ENCODE measurements around the gene GID8.

GID8 gene

GRCh38 chr20:62942456-62942855 lies 4.5 kb downstream of the GID8 start:
- Mint-ChIP-seq H3K9me3 (no peaks in the 10 kb centered on the region), H3K27me3 (no peaks in the 10 kb centered on the region), H3K4me3 (no peak overlapping the region), H3K27ac (peak overlapping the region; percentile 81 to 93), H3K4me1 (peaks cover 43% of the 10 kb centered on the region)
- ATAC-seq (no peak), DNase-seq (no peak)

DNA sequence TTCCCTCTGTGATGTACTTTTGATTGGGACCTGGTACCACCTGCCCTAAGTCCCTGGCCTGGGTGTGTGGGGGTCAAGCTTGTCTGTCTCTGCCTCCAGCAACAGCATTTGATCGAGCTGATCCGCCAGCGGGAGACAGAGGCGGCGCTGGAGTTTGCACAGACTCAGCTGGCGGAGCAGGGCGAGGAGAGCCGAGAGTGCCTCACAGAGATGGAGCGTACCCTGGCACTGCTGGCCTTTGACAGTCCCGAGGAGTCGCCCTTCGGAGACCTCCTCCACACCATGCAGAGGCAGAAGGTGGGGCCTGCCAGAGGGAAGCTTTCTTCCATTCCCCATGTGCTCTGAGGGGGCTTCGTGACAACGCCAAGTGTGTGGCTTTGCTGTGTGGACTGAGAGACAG lies 5.4 kb downstream of the GID8 start:
- Mint-ChIP-seq H3K9me3 (no peaks in the 10 kb centered on the region), H3K4me3 (no peak overlapping the region), H3K27ac (peak overlapping the region in 1 of 2 donors; percentile 42), H3K27me3 (no peaks in the 10 kb centered on the region), H3K4me1 (peaks cover 42% of the 10 kb centered on the region)
- no peak for ATAC-seq
- no peak for DNase-seq

GRCh38 chr20:62944184-62944583 lies 6.2 kb downstream of the GID8 start:
- peak overlapping the region in 1 of 2 donors; percentile 8 for H3K27ac Mint-ChIP-seq

DNA sequence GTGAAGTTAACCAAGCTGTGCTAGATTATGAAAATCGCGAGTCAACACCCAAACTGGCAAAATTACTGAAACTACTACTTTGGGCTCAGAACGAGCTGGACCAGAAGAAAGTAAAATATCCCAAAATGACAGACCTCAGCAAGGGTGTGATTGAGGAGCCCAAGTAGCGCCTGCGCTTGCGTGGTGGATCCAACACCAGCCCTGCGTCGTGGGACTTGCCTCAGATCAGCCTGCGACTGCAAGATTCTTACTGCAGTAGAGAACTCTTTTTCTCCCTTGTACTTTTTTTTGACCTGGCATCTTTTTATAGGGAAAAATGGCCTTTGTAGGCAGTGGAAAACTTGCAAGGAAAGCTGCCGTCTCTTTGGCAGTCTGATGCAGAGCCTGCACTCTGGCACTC lies 6.8 kb downstream of the GID8 start:
- H3K4me1 Mint-ChIP-seq = peaks cover 28% of the 10 kb centered on the region
- no peak overlapping the region for H3K27ac Mint-ChIP-seq
- peaks cover 0 to 3% of the 10 kb centered on the region in 2 donors for H3K9me3 Mint-ChIP-seq
- DNase-seq (no peak), ATAC-seq (no peak)
- no peak overlapping the region for H3K4me3 Mint-ChIP-seq
- H3K27me3 Mint-ChIP-seq = no peaks in the 10 kb centered on the region

More at GRCh38 chr20:62944184-62944583, 6.2 kb downstream of the GID8 start:
- no peak for DNase-seq
- ATAC-seq = no peak
- Mint-ChIP-seq H3K4me1 (peaks cover 34% of the 10 kb centered on the region), H3K9me3 (no peaks in the 10 kb centered on the region), H3K4me3 (no peak overlapping the region), H3K27me3 (no peaks in the 10 kb centered on the region)

- Mint-ChIP-seq H3K9me3 (peaks cover 0 to 5% of the 10 kb centered on the region in 2 donors), H3K27me3 (no peaks in the 10 kb centered on the region), H3K4me3 (no peak overlapping the region), H3K4me1 (peaks cover 17% of the 10 kb centered on the region), H3K27ac (no peak overlapping the region)
- DNase-seq (no peak), ATAC-seq (no peak)
These were observed 7.9 kb downstream of the GID8 start for GRCh38 chr20:62945771-62946339.

- Mint-ChIP-seq H3K9me3 (peaks cover 0 to 5% of the 10 kb centered on the region in 2 donors), H3K27ac (no peak overlapping the region), H3K4me3 (no peak overlapping the region), H3K27me3 (no peaks in the 10 kb centered on the region), H3K4me1 (peaks cover 16% of the 10 kb centered on the region)
- ATAC-seq (no peak), DNase-seq (no peak)
These were observed 9.0 kb downstream of the GID8 start for GRCh38 chr20:62946918-62947317.

DNA sequence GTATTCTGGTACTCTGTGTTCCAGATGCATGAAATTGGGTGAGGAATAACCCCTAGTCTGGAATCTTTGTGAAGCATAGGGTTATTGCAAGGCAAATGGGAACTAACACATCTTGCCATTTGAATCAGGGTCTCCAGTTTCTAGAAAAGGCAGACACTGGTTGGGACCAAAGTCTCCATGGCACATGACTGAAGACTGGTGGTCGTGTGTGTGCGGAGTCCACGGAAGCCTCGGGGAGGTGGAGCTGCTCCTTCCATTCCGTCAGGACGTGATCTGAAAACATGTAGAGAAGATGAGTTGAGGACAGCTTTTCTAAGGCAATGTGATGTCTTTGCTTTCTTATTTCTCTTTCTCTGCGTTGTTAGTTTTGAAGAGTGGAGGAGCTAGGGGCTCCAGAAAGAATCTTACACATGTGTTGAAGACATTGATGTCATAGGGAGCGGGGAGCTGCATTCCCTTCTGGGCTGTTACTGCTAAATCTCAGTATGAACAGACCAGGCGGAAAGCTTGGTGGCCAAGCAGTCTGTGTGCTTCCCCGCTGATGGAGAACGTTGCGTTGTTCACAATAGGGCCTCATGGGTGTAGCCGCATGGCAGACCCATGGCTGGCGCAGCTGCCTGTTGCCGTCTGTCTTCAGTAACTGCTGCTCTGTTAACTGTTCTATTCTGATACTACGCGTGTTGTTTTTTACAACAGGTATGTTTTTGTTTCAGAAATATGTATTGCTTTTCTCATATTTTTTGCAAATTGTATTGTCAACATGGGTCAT lies 9.8 kb downstream of the GID8 start:
- Mint-ChIP-seq H3K27ac (no peak overlapping the region), H3K9me3 (peaks cover 0 to 5% of the 10 kb centered on the region in 2 donors), H3K4me3 (no peak overlapping the region), H3K27me3 (no peaks in the 10 kb centered on the region), H3K4me1 (peaks cover 15% of the 10 kb centered on the region)
- DNase-seq (no peak), ATAC-seq (no peak)

DNA sequence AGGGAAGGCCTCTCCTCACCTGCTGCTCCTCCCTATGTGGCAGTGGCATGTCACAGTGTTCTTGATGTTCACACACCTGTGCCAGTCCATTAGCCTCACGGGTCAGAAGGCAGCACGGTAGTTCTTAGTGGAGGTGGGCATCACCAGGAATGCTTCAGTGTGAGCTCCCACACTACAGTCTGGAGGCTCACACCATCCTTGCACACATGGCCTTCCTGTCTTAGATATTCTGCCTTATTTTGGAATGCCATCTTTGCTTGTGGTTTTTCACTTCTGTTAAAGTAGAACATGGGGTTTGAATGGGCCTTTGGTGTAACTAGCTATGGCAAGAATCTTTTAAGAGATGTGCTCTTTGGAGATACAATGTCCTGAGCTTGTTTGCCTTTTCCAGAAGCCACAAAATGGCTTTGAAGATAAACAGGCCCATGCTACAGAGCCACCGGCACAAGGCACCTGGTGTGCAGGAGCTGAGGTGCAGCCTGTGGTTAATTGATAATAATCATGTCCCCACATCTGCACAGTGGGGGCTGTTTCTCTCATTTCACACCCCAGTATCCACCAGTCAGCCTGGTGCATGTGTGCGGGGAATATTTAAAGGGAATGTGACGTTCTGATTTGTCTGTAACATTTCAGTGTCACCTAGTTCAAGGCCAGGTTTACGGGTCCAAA lies 11.3 kb downstream of the GID8 start:
- Mint-ChIP-seq H3K4me1 (peaks cover 30% of the 10 kb centered on the region), H3K27me3 (no peaks in the 10 kb centered on the region), H3K4me3 (no peak overlapping the region), H3K9me3 (peaks cover 0 to 5% of the 10 kb centered on the region in 2 donors), H3K27ac (no peak overlapping the region)
- DNase-seq (no peak), ATAC-seq (no peak)

GRCh38 chr20:62949962-62950361 lies 12.0 kb downstream of the GID8 start:
- Mint-ChIP-seq H3K27me3 (no peaks in the 10 kb centered on the region), H3K4me1 (peaks cover 36% of the 10 kb centered on the region), H3K9me3 (peaks cover 0 to 5% of the 10 kb centered on the region in 2 donors), H3K27ac (no peak overlapping the region), H3K4me3 (no peak overlapping the region)
- ATAC-seq (no peak), DNase-seq (no peak)

- Mint-ChIP-seq H3K4me1 (peaks cover 40% of the 10 kb centered on the region), H3K4me3 (no peak overlapping the region), H3K9me3 (peaks cover 0 to 5% of the 10 kb centered on the region in 2 donors), H3K27me3 (no peaks in the 10 kb centered on the region), H3K27ac (no peak overlapping the region)
- ATAC-seq (no peak), DNase-seq (no peak)
These were observed 12.8 kb downstream of the GID8 start for GRCh38 chr20:62950741-62951140.

DNA sequence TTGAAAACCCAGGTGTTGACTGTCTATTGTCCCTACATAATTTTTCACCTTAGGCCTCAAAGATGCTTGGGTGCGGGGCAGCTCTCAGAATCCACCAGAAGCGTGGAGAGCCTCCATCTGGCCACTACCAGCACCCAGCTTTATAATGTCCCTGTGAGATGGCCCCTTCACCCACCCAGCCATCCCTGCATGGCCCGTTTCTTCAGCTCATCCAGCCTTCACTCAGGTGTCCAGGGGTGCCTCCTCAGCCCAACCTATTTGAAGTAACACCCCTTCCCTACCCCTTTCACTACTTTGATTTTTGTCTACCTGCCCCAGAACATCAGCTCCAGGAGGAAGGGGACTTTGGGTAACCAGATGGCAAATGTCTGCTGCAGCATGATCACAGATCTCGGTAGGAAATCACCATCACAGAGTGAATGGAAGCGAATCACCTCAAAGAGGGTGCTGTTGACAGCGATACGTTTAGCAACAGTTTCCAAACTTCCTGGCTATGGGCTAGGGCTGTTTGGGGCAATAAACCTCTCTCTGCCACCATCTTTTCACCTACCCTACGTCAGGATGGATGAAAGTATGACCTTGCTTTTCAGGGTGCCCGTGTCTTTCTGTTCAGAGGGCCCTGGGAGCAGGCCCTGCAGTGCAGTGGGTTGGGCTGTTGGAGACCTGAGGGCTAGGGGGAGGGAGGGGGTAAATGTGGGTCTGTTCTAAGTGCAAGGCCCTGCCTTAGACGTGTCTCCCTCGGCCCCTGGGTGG lies 13.4 kb downstream of the GID8 start:
- Mint-ChIP-seq H3K4me3 (peak overlapping the region in 1 of 2 donors; percentile 86), H3K27me3 (no peaks in the 10 kb centered on the region), H3K27ac (no peak overlapping the region), H3K4me1 (peaks cover 45% of the 10 kb centered on the region), H3K9me3 (peaks cover 0 to 5% of the 10 kb centered on the region in 2 donors)
- no peak for ATAC-seq
- no peak for DNase-seq

GRCh38 chr20:62951896-62952372 lies 14.0 kb downstream of the GID8 start:
- DNase-seq (no peak), ATAC-seq (no peak)
- no peaks in the 10 kb centered on the region for H3K27me3 Mint-ChIP-seq
- H3K9me3 Mint-ChIP-seq = peaks cover 0 to 5% of the 10 kb centered on the region in 2 donors
- peak overlapping the region; percentile 2 to 88 for H3K27ac Mint-ChIP-seq
- peaks cover 51% of the 10 kb centered on the region for H3K4me1 Mint-ChIP-seq
- peak overlapping the region; percentile 86 to 87 for H3K4me3 Mint-ChIP-seq

DNA sequence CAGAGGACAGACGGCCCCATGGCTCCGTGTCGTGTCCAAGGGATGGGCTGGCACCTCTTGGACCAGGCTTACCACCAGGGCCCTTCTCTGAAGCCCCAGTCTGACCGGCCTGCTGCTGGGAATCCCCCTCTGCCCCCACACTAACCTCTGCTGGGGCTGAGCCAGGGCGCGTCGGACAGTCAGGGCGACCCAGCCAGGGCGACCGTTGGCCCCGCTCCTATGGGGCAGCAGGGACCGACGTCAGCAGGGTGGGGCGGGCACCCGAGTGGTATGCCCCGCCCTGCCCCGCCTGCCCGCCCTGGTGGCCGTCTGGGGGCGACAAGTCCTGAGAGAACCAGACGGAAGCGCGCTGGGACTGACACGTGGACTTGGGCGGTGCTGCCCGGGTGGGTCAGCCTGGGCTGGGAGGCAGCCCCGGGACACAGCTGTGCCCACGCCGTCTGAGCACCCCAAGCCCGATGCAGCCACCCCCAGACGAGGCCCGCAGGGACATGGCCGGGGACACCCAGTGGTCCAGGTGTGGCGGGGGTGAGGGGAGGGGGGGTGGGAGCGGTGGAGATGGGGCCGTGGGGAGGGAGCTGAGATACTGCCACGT lies 14.5 kb downstream of the GID8 start, which contains the start of gene SLC17A9:
Gene SLC17A9, plus strand, starts transcription at position 337 of the 595 bp plus-strand sequence. Its CDS starts 122 bp downstream, at position 459.
- H3K27me3 Mint-ChIP-seq = no peaks in the 10 kb centered on the region
- peaks cover 0 to 5% of the 10 kb centered on the region in 2 donors for H3K9me3 Mint-ChIP-seq
- peaks cover 56% of the 10 kb centered on the region for H3K4me1 Mint-ChIP-seq
- H3K27ac Mint-ChIP-seq = peak within 1 kb of the TSS; percentile 74 to 88
- DNase-seq (peak; percentile 60 to 72), ATAC-seq (peak; percentile 69)
- peak within 1 kb of the TSS; percentile 86 to 87 for H3K4me3 Mint-ChIP-seq

DNA sequence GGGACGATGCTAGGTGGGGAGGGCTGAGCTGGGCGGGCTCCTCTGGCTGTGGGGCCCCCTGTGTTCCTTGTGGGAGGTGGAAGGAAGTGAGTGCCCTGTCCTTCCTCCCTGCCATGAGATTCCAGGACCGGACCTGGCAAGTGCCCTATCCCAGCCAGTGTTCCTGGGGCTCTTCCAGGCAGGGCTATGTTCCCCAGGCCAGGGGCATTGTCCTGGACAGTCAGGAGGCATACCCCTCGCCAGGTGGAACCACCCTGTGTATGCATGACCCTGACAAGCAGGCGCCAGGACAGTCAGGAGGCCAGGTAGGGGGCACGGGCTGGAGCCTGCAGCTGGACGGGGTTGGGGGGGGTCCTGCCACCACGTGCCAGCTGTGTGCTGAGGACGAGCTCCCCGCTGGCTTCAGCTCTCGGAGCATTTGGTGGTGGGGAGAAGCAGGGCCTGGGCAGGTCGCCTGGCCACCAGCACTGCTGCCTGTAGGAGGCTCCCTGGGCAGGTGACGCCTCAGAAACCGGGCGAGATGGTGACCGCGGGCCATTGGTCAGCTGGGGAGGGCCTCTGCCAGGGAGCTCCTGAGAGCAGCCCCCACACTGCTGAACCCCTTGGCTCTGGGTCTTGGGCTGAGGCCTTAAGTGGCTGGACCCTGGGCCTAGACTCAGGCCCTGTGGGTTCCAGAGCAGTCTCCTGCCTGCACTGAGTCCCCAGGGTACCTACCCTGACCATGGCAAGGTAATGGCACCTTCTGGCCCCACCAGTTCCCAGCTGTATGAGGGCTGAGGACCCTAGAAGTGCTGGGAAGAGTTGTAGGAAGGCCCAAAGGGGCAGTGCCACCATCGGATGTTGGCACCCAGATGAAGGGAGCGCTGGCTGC lies 15.3 kb downstream of the GID8 start:
- H3K27ac Mint-ChIP-seq = peak overlapping the region; percentile 82 to 90
- H3K4me3 Mint-ChIP-seq = peak overlapping the region; percentile 86 to 87
- H3K4me1 Mint-ChIP-seq = peaks cover 64% of the 10 kb centered on the region
- no peak for DNase-seq
- no peaks in the 10 kb centered on the region for H3K27me3 Mint-ChIP-seq
- ATAC-seq = peak; percentile 4
- peaks cover 0 to 5% of the 10 kb centered on the region in 2 donors for H3K9me3 Mint-ChIP-seq
